ENCODE measurements around the gene CST3. TPM values are rescaled to one million over a fixed set of nuclear protein-coding genes. Genes with fewer than 3 reads are reported as not detected.
"Not testable (repeated sequence)": the region's sequence is repeated elsewhere in the genome, so short reads cannot be mapped to it uniquely, and the experiment has no call there.

Gene CST3
- total RNA-seq, 1 donor, result 55.3 TPM

GRCh38 chr20:23639490-23639958, 1.8 kb upstream of the CST3 start:
- TF ChIP-seq CTCF (IDR thresholded peaks at IDR 0.05; ENCODE audit: insufficient read depth, low read depth, low read length), result no peak
- H3K4me3 ChIP-seq (ENCODE audit: low read depth, low read length), result no peak overlapping the region
- DNase-seq (ENCODE audit: low read depth), result no peak

- no peak for TF ChIP-seq CTCF (IDR thresholded peaks at IDR 0.05; ENCODE audit: insufficient read depth, low read depth, low read length)
- no peak overlapping the region for H3K4me3 ChIP-seq (ENCODE audit: low read depth, low read length)
- DNase-seq (ENCODE audit: low read depth), result no peak
Observed at GRCh38 chr20:23638309-23638708, 554 bp upstream of the CST3 start.

- H3K4me3 ChIP-seq (ENCODE audit: low read depth, low read length), result peak overlapping the region; percentile 79
- no peak for DNase-seq (ENCODE audit: low read depth)
- TF ChIP-seq CTCF (IDR thresholded peaks at IDR 0.05; ENCODE audit: insufficient read depth, low read depth, low read length), result no peak
Observed at GRCh38 chr20:23636908-23637281, 860 bp downstream of the CST3 start.

- TF ChIP-seq CTCF (IDR thresholded peaks at IDR 0.05; ENCODE audit: insufficient read depth, low read depth, low read length), result no peak
- H3K4me3 ChIP-seq (ENCODE audit: low read depth, low read length), result peak overlapping the region; percentile 79
- no peak for DNase-seq (ENCODE audit: low read depth)
Observed at GRCh38 chr20:23636182-23636907, 1.4 kb downstream of the CST3 start.

GRCh38 chr20:23635768-23636090, 2.0 kb downstream of the CST3 start:
- not testable (repeated sequence) for DNase-seq (ENCODE audit: low read depth)
- H3K4me3 ChIP-seq (ENCODE audit: low read depth, low read length), result peak overlapping the region; percentile 79

- no peak for TF ChIP-seq CTCF (IDR thresholded peaks at IDR 0.05; ENCODE audit: insufficient read depth, low read depth, low read length)
- H3K4me3 ChIP-seq (ENCODE audit: low read depth, low read length), result peak overlapping the region; percentile 6
- DNase-seq (ENCODE audit: low read depth), result no peak
Observed at GRCh38 chr20:23634985-23635767, 2.6 kb downstream of the CST3 start.

- TF ChIP-seq CTCF (IDR thresholded peaks at IDR 0.05; ENCODE audit: insufficient read depth, low read depth, low read length), result no peak
- no peak overlapping the region for H3K4me3 ChIP-seq (ENCODE audit: low read depth, low read length)
- no peak for DNase-seq (ENCODE audit: low read depth)
Observed at GRCh38 chr20:23634044-23634801, 3.5 kb downstream of the CST3 start.

Measured in fibroblast of villous mesenchyme (primary cell).